HL-60 (cell line): Measurements from ENCODE around the gene TPM2.

ENCODE experiments used
- DNase-seq, 2 experiments: peaks; one replicate each; pipeline ENCODE4 v3.0.0-alpha.2; 2010 to 2020; ENCODE audit warnings: low read depth in 1 of 2, low spot score in 1 of 2
- H3K27ac ChIP-seq: fragments of 250-450 bp; sonication (Bioruptor Pico); replicated peaks from 2 replicates; pipeline ENCODE4 v1.5.1; 2020; ENCODE audit warnings: mild to moderate bottlenecking, moderate library complexity
- H3K27me3 ChIP-seq: fragments of 250-450 bp; sonication (Bioruptor Pico); 2 replicates; pipeline ENCODE4 v1.5.1; 2021; ENCODE audit warnings: mild to moderate bottlenecking, moderate library complexity; ENCODE audit not compliant: insufficient read depth, poor library complexity, severe bottlenecking
- H3K4me3 ChIP-seq: replicated peaks from 2 replicates; pipeline ENCODE4 v1.5.1; 2011; ENCODE audit warnings: mild to moderate bottlenecking, control low read depth, low read length; ENCODE audit not compliant: insufficient read depth
- CTCF ChIP-seq: IDR thresholded peaks from one replicate; pipeline ENCODE4 v1.5.1; 2011; ENCODE audit warnings: low read length, control low read depth, inconsistent platforms; ENCODE audit not compliant: insufficient read depth
- GABPA ChIP-seq: IDR thresholded peaks from 2 replicates; pipeline ENCODE4 v1.6.1; 2012; ENCODE audit warnings: low read depth
- POLR2AphosphoS5 ChIP-seq: IDR thresholded peaks from 2 replicates; pipeline ENCODE4 v1.6.1; 2012; ENCODE audit warnings: low read depth
- REST ChIP-seq: IDR thresholded peaks from 2 replicates; pipeline ENCODE4 v1.6.1; 2012; ENCODE audit warnings: low read depth; ENCODE audit not compliant: insufficient replicate concordance
- SPI1 ChIP-seq: IDR thresholded peaks from 2 replicates; pipeline ENCODE4 v1.6.1; 2012; ENCODE audit warnings: low read depth, mild to moderate bottlenecking, borderline replicate concordance

TPM2 gene

GRCh38 chr9:35685506-35685905 is 4.2 kb downstream of the TPM2 start:
- Histone ChIP-seq H3K4me3 (no peak overlapping the region), H3K27ac (no peak overlapping the region), H3K27me3 (no peaks in the 10 kb centered on the region)
- no peak for DNase-seq
- TF ChIP-seq GABPA (no peak), CTCF (no peak), SPI1 (no peak), POLR2AphosphoS5 (no peak), REST (no peak)

- TF ChIP-seq SPI1, result no peak
- no peak for TF ChIP-seq CTCF
- TF ChIP-seq POLR2AphosphoS5, result no peak
- no peak for TF ChIP-seq REST
- TF ChIP-seq GABPA, result no peak
- DNase-seq, result no peak
- Histone ChIP-seq H3K4me3 (no peak overlapping the region), H3K27me3 (no peaks in the 10 kb centered on the region), H3K27ac (no peak overlapping the region)
Observed at GRCh38 chr9:35684921-35685320, 4.8 kb downstream of the TPM2 start.

- no peak for DNase-seq
- H3K27me3 ChIP-seq, result no peaks in the 10 kb centered on the region
- no peak overlapping the region for H3K4me3 ChIP-seq
- TF ChIP-seq REST (no peak), SPI1 (no peak), GABPA (no peak), CTCF (no peak), POLR2AphosphoS5 (no peak)
- no peak overlapping the region for H3K27ac ChIP-seq
Observed at GRCh38 chr9:35683323-35683722, 6.4 kb downstream of the TPM2 start.
